ENCODE measurements around the gene ZBTB8A. TPM values are rescaled to one million over a fixed set of nuclear protein-coding genes. Genes with fewer than 3 reads are reported as not detected.
A peak's percentile ranks its signal among the peaks of the same experiment; 100 is the strongest.

The ZBTB8A gene
- total RNA-seq, 2 experiments from 2014 or later = 0.16 TPM; not detected in 1

DNA sequence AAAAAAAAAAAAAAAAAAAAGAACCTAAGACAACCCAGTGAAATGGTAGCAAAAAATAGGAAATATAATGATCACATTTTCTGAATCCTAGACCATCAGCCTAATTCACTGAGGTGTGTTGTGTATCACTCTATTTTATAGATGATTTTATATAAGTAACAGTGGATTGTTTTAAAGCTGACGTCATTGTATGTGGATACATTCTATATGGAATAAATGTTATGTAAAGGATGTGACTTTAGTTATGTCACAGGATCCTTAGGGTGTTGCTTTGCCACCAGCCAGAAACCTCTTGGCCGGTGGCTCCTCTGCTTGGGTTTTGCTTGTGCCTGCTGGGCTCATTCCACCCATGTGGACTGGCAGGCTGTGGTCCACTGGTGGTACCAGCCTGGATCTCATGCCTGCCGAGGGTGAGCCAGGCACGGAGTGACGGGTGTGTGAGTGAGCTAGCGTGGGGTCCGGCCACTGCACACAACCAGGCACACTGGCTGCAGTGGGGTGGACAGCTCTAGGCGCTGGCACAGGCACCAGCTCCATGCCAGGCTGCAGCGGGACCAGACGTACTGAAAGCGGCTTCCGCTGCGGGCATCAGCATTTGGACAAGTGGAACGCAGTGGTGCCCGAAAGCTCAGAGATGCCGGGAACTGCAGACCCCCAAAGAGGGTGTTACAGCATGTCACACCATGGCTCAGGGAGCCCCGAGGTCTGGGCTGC lies 66.6 kb downstream of the ZBTB8A start:
- no peak for DNase-seq
- CTCF ChIA-PET = interaction anchor here (1.0 to 1.1 kb wide), 2 partner anchors 17 to 86 kb away, joined by 3 read pairs; no protein-coding TSS in a partner anchor
- no peak overlapping the region for H3K27ac Mint-ChIP-seq
- no peaks in the 10 kb centered on the region for H3K27me3 Mint-ChIP-seq
- POLR2A ChIA-PET = no interaction called here
- H3K4me1 Mint-ChIP-seq (ENCODE audit: low read depth) = no peaks in the 10 kb centered on the region
- no peaks in the 10 kb centered on the region for H3K36me3 Mint-ChIP-seq (ENCODE audit: low read depth)
- intact Hi-C loops (cut with micrococcal nuclease) = no loop called here
- ATAC-seq = no peak
- TF ChIP-seq CTCF (IDR thresholded peaks at IDR 0.05) = no peak
- H3K4me3 Mint-ChIP-seq = no peak overlapping the region
- no peaks in the 10 kb centered on the region for H3K9me3 Mint-ChIP-seq

DNA sequence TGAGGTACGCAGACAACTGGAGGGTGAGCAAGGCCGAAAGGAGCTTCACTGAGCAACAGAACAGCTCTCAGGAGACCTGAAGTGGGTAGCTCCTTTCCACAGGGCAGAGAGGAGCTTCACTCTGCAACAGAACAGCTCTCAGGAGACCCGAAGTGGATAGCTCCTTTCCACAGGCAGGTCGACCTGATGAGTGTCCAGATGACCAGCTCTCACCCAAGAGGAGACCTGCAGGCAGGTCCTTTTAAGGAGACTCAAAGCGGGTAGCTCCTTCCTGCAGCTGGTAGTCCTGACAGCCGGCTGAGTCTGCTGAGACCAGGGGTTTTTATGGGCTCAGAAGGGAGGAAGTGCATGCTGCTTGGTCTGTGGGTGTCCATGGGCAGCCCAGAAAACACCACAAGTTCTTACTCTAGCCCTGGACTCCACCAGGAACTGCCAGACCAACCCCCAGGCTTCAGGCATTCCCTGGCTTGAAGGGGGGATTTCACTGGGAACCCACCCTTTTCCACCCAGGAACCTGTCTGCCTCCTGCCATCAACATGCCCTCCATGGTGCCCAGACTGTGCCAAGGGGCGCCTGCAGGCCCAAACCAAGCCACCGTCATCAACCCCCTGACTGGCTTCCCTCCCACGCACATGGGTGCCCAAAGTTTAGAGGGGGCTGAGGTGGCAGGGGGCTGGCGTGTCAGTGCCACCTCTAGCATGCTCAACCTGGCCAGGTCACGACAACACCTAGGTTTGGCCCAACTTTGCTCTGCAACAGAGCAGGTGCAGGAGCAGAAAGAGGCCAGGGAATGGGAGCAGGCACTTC lies 67.5 kb downstream of the ZBTB8A start:
- H3K27ac Mint-ChIP-seq = no peak overlapping the region
- H3K27me3 Mint-ChIP-seq = no peaks in the 10 kb centered on the region
- CTCF ChIA-PET = interaction anchor here (1.0 to 1.1 kb wide), 2 partner anchors 16 to 87 kb away, joined by 3 read pairs; no protein-coding TSS in a partner anchor
- no peak for TF ChIP-seq CTCF (IDR thresholded peaks at IDR 0.05)
- no peaks in the 10 kb centered on the region for H3K9me3 Mint-ChIP-seq
- POLR2A ChIA-PET = no interaction called here
- no peaks in the 10 kb centered on the region for H3K4me1 Mint-ChIP-seq (ENCODE audit: low read depth)
- no peak for ATAC-seq
- DNase-seq = no peak
- no peaks in the 10 kb centered on the region for H3K36me3 Mint-ChIP-seq (ENCODE audit: low read depth)
- intact Hi-C loops (cut with micrococcal nuclease) = no loop called here
- no peak overlapping the region for H3K4me3 Mint-ChIP-seq

DNA sequence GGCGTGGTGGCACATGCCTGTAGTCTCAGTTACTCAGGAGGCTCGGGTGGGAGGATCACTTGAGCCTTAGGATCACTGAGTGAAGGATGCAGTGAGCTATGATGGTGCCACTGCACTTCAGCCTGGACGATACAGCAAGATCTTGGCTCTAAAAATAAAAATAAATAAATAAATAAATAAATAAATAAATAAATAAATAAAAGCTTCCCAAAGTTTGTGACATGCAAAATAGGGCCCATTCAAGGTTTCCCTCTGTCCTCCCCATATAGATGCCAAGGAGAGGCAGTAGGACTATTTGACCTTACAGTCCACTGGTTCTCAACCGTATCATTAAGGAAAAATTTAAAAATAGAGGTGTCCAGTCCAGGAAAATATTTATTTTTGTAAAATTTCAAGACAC lies 70.0 kb downstream of the ZBTB8A start:
- no peaks in the 10 kb centered on the region for H3K27me3 Mint-ChIP-seq
- CTCF ChIA-PET = interaction anchor here (1.6 kb wide), 1 partner anchor 208 kb away, joined by 4 read pairs; no protein-coding TSS in a partner anchor
- POLR2A ChIA-PET = interaction anchor here (0.6 to 1.1 kb wide), 2 partner anchors 23 to 52 kb away, joined by 3 read pairs; no protein-coding TSS in a partner anchor
- intact Hi-C loops (cut with micrococcal nuclease) = no loop called here
- H3K4me3 Mint-ChIP-seq = no peak overlapping the region
- peaks cover 2% of the 10 kb centered on the region for H3K4me1 Mint-ChIP-seq (ENCODE audit: low read depth)
- ATAC-seq (no peak), DNase-seq (no peak)
- H3K27ac Mint-ChIP-seq = no peak overlapping the region
- no peak for TF ChIP-seq CTCF (IDR thresholded peaks at IDR 0.05)
- H3K36me3 Mint-ChIP-seq (ENCODE audit: low read depth) = no peaks in the 10 kb centered on the region
- no peaks in the 10 kb centered on the region for H3K9me3 Mint-ChIP-seq

DNA sequence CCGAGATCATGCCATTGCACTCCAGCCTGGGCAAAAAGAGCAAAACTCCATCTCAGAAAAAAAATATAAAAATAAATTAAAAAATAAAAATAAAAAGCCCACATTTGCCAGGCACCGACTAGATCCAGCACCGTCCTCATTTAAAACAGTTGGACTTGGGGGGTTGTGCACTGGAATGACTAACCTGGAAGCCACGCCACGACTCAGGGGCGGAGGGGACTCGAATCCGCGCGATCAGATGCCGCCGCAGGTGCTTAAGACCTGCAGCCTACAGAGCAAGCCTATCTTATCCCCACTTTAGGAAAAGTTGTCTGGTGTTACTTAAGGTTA lies 72.6 kb downstream of the ZBTB8A start:
- CTCF ChIA-PET = no interaction called here
- TF ChIP-seq CTCF (IDR thresholded peaks at IDR 0.05) = no peak
- ATAC-seq = no peak
- peak overlapping the region; percentile 69 for H3K4me3 Mint-ChIP-seq
- H3K9me3 Mint-ChIP-seq = no peaks in the 10 kb centered on the region
- intact Hi-C loops (cut with micrococcal nuclease) = no loop called here
- H3K4me1 Mint-ChIP-seq (ENCODE audit: low read depth) = peaks cover 2% of the 10 kb centered on the region
- H3K27ac Mint-ChIP-seq = no peak overlapping the region
- no peaks in the 10 kb centered on the region for H3K36me3 Mint-ChIP-seq (ENCODE audit: low read depth)
- DNase-seq = no peak
- H3K27me3 Mint-ChIP-seq = no peaks in the 10 kb centered on the region
- POLR2A ChIA-PET = interaction anchor here (0.6 kb wide), 1 partner anchor 12 kb away, joined by 3 read pairs; no protein-coding TSS in a partner anchor

Measured in activated CD8-positive, alpha-beta T cell treated with anti-CD3 and anti-CD28 coated beads for 36 hours (primary cell).